Ascending aorta (tissue), 2 donors: ENCODE data around the gene N4BP2L2. TPM values are rescaled to one million over a fixed set of nuclear protein-coding genes. Genes with fewer than 3 reads are reported as not detected.

Experiments used
- DNase-seq, 2 donors: peaks; one replicate each; pipeline ENCODE4 v3.0.0-alpha.2; 2019; ENCODE audit warnings: low spot score in 2 of 2
- H3K27ac ChIP-seq, 2 donors: fragments of 200-600 bp; sonication (generic); one replicate each; pipeline ENCODE4 v1.5.1; 2016 to 2017; ENCODE audit warnings: mild to moderate bottlenecking in 1 of 2
- H3K27me3 ChIP-seq: fragments of 200-600 bp; sonication (generic); one replicate; pipeline ENCODE4 v1.5.1; 2017
- H3K36me3 ChIP-seq, 2 donors: fragments of 200-600 bp; sonication (generic); one replicate each; pipeline ENCODE4 v1.5.1; 2016
- H3K4me1 ChIP-seq, 2 donors: fragments of 200-600 bp; sonication (generic); one replicate each; pipeline ENCODE4 v1.5.1; 2016 to 2017; ENCODE audit warnings: mild to moderate bottlenecking in 1 of 2
- H3K4me3 ChIP-seq, 2 donors: fragments of 200-600 bp; sonication (generic); one replicate each; pipeline ENCODE4 v1.5.1; 2016 to 2017; ENCODE audit warnings: mild to moderate bottlenecking in 1 of 2
- H3K9me3 ChIP-seq, 2 donors: fragments of 200-600 bp; sonication (generic); one replicate each; pipeline ENCODE4 v1.5.1; 2016
- CTCF ChIP-seq, 3 experiments: fragments of 200-600 bp in 2 of 3; fragments of 450-650 bp in 1 of 3; sonication (generic) in 2 of 3; IDR thresholded peaks; one replicate each; pipeline ENCODE4 v1.5.1; 2016 to 2019; ENCODE audit warnings: antibody characterized with exemption in 3 of 3, mild to moderate bottlenecking in 1 of 3, moderate library complexity in 1 of 3
- intact Hi-C: fragments of 100-400 bp; cut with DNase I; formaldehyde crosslinking; loops from one replicate; pipeline ENCODE4 v1.15.1; 2023
- total RNA-seq: library from RNA; depleted of rRNA; stranded (reverse); fragments of >200 nt; gene quantifications from one replicate; pipeline ENCODE4 v1.1.0, GENCODE V29; 2016

Gene N4BP2L2
- total RNA-seq, 1 donor from 2014 or later = 137 TPM

- TF ChIP-seq CTCF (IDR thresholded peaks at IDR 0.05) = peak in 1 of 3 experiments; percentile 20
- H3K9me3 ChIP-seq = no peaks in the 10 kb centered on the region
- H3K4me3 ChIP-seq = no peak overlapping the region
- no peaks in the 10 kb centered on the region for H3K4me1 ChIP-seq
- no peak overlapping the region for H3K27ac ChIP-seq
- H3K27me3 ChIP-seq = no peaks in the 10 kb centered on the region
- H3K36me3 ChIP-seq = peaks cover 3 to 4% of the 10 kb centered on the region in 2 donors
- no peak for DNase-seq
- intact Hi-C loops = no loop called here
These were observed 123.6 kb downstream of the N4BP2L2 start for GRCh38 chr13:32415019-32415418.

DNA sequence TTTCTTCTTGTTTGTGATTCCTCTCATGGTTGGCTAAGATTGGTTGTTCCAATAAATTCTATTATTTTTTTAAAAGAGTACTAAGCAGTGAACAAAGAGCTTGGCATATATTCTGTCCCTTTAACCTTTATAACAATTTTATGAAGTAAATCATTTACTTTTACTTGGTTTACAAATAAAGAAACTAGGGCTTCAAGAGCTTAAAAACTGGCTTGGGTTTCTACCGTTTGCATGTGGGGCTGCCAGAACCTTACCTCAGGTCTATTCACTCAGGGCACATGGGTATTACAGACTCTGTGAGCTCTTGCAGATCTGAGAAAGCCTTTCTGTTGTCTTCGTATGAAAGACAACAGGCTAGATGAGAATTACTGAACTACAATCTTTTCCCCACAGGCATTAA, 124.0 kb downstream of the N4BP2L2 start:
- Histone ChIP-seq H3K9me3 (no peaks in the 10 kb centered on the region), H3K4me1 (no peaks in the 10 kb centered on the region), H3K4me3 (no peak overlapping the region), H3K27ac (no peak overlapping the region), H3K27me3 (no peaks in the 10 kb centered on the region), H3K36me3 (peaks cover 0 to 4% of the 10 kb centered on the region in 2 donors)
- intact Hi-C loops = no loop called here
- TF ChIP-seq CTCF (IDR thresholded peaks at IDR 0.05) = no peak
- no peak for DNase-seq

GRCh38 chr13:32413284-32413683, 125.3 kb downstream of the N4BP2L2 start:
- intact Hi-C loops = no loop called here

DNA sequence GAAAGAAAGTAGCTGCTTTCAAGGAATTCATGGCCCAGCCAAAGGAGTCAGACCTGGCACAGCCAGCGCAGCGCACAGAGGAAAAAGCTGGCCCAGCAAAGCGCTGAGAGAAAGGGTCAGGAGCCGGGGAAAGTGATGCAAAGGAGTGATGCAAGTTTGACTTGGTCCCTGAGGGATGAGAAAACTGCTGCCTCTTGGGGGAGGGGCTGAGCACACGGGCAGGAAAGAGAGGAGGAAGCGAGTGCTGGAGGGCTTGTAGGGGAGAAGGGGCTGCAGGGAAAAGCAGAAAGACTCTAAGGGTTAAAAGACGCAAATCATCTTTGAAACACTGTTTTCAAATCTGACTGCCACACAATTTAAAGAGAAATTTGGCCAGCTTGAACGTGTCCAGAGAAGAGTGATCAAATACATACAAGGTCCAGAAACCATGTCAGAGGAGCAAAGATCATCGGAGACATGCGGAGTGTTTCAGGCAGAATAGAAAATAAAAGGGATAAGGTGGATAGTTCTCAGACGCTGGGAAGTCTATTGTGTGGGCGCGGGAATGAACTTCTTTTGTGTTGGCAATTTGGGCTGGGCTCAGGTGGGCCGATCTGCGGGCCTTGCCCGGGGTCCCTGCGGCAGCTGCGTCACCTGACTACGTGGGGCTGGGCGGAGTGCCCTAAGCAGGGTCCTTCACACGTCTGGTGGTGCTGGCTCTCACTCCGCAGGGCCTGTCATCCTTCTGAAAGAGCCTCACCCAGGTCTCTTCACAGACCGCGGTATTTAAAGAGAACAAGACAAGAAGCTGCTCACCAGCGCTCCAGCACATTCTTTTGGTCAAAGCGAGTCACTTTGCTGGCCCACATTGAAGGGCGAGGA, 128.8 kb downstream of the N4BP2L2 start:
- H3K36me3 ChIP-seq = peaks cover 8 to 12% of the 10 kb centered on the region in 2 donors
- no peaks in the 10 kb centered on the region for H3K27me3 ChIP-seq
- intact Hi-C loops = no loop called here
- peak in 1 of 2 donors; percentile 66 for DNase-seq
- TF ChIP-seq CTCF (IDR thresholded peaks at IDR 0.05) = no peak
- H3K4me3 ChIP-seq = peak overlapping the region in 1 of 2 donors; percentile 7
- H3K9me3 ChIP-seq = no peaks in the 10 kb centered on the region
- H3K27ac ChIP-seq = no peak overlapping the region
- no peaks in the 10 kb centered on the region for H3K4me1 ChIP-seq

More at GRCh38 chr13:32413284-32413683, 125.3 kb downstream of the N4BP2L2 start:
- Histone ChIP-seq H3K27ac (no peak overlapping the region), H3K4me3 (no peak overlapping the region), H3K27me3 (no peaks in the 10 kb centered on the region), H3K4me1 (no peaks in the 10 kb centered on the region), H3K36me3 (peaks cover 0 to 4% of the 10 kb centered on the region in 2 donors), H3K9me3 (no peaks in the 10 kb centered on the region)
- no peak for DNase-seq
- no peak for TF ChIP-seq CTCF (IDR thresholded peaks at IDR 0.05)

DNA sequence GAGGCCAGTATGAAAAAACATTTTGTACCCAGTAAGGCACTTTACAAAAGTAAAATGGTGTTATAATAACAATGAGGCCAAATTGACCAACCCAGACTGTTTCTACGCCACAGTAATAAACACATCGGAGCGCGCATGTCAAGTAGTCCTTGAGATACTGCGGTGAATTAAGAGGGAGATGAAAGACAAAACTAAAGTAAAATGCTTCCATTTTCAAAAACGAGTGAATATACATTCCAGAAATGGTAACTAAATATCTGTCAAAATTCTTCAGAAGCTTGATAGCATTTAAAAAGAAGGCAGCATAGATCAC, 129.6 kb downstream of the N4BP2L2 start:
- no peak for TF ChIP-seq CTCF (IDR thresholded peaks at IDR 0.05)
- no peaks in the 10 kb centered on the region for H3K27me3 ChIP-seq

More for the DNA sequence above, 129.6 kb downstream of the N4BP2L2 start:
- Histone ChIP-seq H3K4me1 (no peaks in the 10 kb centered on the region), H3K9me3 (no peaks in the 10 kb centered on the region), H3K4me3 (no peak overlapping the region), H3K36me3 (peaks cover 8 to 12% of the 10 kb centered on the region in 2 donors), H3K27ac (no peak overlapping the region)
- DNase-seq = no peak
- intact Hi-C loops = no loop called here
